ENCODE measurements around the gene OXSR1. TPM values are rescaled to one million over a fixed set of nuclear protein-coding genes. Genes with fewer than 3 reads are reported as not detected.

OXSR1 gene
- total and polyA plus RNA-seq, 7 donors: 26.4 to 60.1 (median 47.4) TPM

- H3K27ac ChIP-seq: no peak overlapping the region
- TF ChIP-seq, protein P1, sequence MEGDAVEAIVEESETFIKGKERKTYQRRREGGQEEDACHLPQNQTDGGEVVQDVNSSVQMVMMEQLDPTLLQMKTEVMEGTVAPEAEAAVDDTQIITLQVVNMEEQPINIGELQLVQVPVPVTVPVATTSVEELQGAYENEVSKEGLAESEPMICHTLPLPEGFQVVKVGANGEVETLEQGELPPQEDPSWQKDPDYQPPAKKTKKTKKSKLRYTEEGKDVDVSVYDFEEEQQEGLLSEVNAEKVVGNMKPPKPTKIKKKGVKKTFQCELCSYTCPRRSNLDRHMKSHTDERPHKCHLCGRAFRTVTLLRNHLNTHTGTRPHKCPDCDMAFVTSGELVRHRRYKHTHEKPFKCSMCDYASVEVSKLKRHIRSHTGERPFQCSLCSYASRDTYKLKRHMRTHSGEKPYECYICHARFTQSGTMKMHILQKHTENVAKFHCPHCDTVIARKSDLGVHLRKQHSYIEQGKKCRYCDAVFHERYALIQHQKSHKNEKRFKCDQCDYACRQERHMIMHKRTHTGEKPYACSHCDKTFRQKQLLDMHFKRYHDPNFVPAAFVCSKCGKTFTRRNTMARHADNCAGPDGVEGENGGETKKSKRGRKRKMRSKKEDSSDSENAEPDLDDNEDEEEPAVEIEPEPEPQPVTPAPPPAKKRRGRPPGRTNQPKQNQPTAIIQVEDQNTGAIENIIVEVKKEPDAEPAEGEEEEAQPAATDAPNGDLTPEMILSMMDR (IDR thresholded peaks at IDR 0.05): no peak
- H3K9me3 ChIP-seq: no peaks in the 10 kb centered on the region
- H3K4me3 ChIP-seq: no peak overlapping the region
- DNase-seq: no peak
- 100% methylated on average over 1 of the region's 1 CpG for WGBS, 3 donors
- intact Hi-C loops (cut with DNase I): loop anchor here in 1 of 2 donors (10.0 kb wide), 1 partner anchor 347 kb away; no protein-coding TSS in a partner anchor
- no peaks in the 10 kb centered on the region for H3K4me1 ChIP-seq
- H3K36me3 ChIP-seq (ENCODE audit: insufficient read depth in 1 of 2, low read depth in 1 of 2): peaks cover 19 to 100% of the 10 kb centered on the region in 2 donors
- no peak for ATAC-seq
- H3K27me3 ChIP-seq (ENCODE audit: insufficient read depth in 3 of 3, low read length in 2 of 3): no peaks in the 10 kb centered on the region
Measured at GRCh38 chr3:38128303-38128655, 37.1 kb upstream of the OXSR1 start.

DNA sequence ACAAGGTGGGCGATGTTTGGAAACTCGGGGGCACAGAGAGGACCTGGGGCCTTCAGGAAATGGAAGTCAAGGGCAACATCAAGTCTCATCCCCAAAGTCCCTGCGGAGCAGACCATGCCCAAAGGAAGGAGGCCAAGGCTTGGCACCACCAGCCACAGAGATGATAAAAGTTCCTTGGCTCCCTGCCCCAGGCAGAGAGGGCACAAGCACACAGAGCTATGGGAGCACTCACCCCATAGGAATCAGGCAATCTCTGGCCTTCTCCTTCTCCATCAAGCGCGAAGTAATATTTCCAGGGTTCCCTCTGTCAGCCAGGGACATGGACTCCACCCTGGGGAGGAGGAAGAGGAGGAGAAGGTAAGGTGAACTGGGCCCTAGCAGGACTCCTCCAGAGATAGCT is 36.3 kb upstream of the OXSR1 start:
- 96 to 98% (median 97%) methylated on average over 5 of the region's 5 CpGs for WGBS, 3 donors
- H3K27ac ChIP-seq: no peak overlapping the region
- H3K27me3 ChIP-seq (ENCODE audit: insufficient read depth in 3 of 3, low read length in 2 of 3): no peaks in the 10 kb centered on the region
- TF ChIP-seq, protein P1 (IDR thresholded peaks at IDR 0.05): no peak
- no peaks in the 10 kb centered on the region for H3K9me3 ChIP-seq
- H3K4me3 ChIP-seq: no peak overlapping the region
- no peaks in the 10 kb centered on the region for H3K4me1 ChIP-seq
- intact Hi-C loops (cut with DNase I): loop anchor here in 1 of 2 donors (10.0 kb wide), 1 partner anchor 346 kb away; no protein-coding TSS in a partner anchor
- DNase-seq (no peak), ATAC-seq (no peak)
- peaks cover 19 to 100% of the 10 kb centered on the region in 2 donors for H3K36me3 ChIP-seq (ENCODE audit: insufficient read depth in 1 of 2, low read depth in 1 of 2)

GRCh38 chr3:38130631-38131065 is 34.7 kb upstream of the OXSR1 start:
- DNase-seq: no peak
- ATAC-seq: no peak
- intact Hi-C loops (cut with DNase I): loop anchor here in 1 of 2 donors (10.0 kb wide), 1 partner anchor 324 kb away; the partner anchor contains the start of gene ACVR2B

GRCh38 chr3:38131621-38132369 is 33.5 kb upstream of the OXSR1 start:
- H3K27me3 ChIP-seq (ENCODE audit: insufficient read depth in 3 of 3, low read length in 2 of 3): no peaks in the 10 kb centered on the region
- H3K4me1 ChIP-seq: peaks cover 13% of the 10 kb centered on the region
- H3K27ac ChIP-seq: no peak overlapping the region
- 64 to 68% (median 66%) methylated on average over 6 of the region's 6 CpGs for WGBS, 3 donors
- ATAC-seq (peak in 1 of 4 donors; percentile 36), DNase-seq (no peak)
- H3K4me3 ChIP-seq: no peak overlapping the region
- TF ChIP-seq, protein P1 (IDR thresholded peaks at IDR 0.05): peak; percentile 8
- no peaks in the 10 kb centered on the region for H3K9me3 ChIP-seq
- intact Hi-C loops (cut with DNase I): loop anchor here in 1 of 2 donors (10.0 kb wide), 1 partner anchor 323 kb away; the partner anchor contains the start of gene ACVR2B
- peaks cover 14 to 87% of the 10 kb centered on the region in 2 donors for H3K36me3 ChIP-seq (ENCODE audit: insufficient read depth in 1 of 2, low read depth in 1 of 2)

More at GRCh38 chr3:38130631-38131065, 34.7 kb upstream of the OXSR1 start:
- H3K4me3 ChIP-seq: no peak overlapping the region
- no peak overlapping the region for H3K27ac ChIP-seq
- peaks cover 14 to 98% of the 10 kb centered on the region in 2 donors for H3K36me3 ChIP-seq (ENCODE audit: insufficient read depth in 1 of 2, low read depth in 1 of 2)
- H3K4me1 ChIP-seq: peaks cover 7% of the 10 kb centered on the region
- no peaks in the 10 kb centered on the region for H3K27me3 ChIP-seq (ENCODE audit: insufficient read depth in 3 of 3, low read length in 2 of 3)
- TF ChIP-seq, protein P1 (IDR thresholded peaks at IDR 0.05): no peak
- WGBS, 3 donors: 44 to 57% (median 54%) methylated on average over 3 of the region's 3 CpGs
- H3K9me3 ChIP-seq: no peaks in the 10 kb centered on the region

All from psoas muscle (tissue), 8 donors.